Lower leg skin (tissue), 4 donors: ENCODE measurements around the gene CAPN9. TPM values are rescaled to one million over a fixed set of nuclear protein-coding genes. Genes with fewer than 3 reads are reported as not detected.

Experiments used
- DNase-seq, 2 donors: peaks; one replicate each; pipeline ENCODE4 v3.0.0-alpha.2; 2019; ENCODE audit warnings: low spot score in 2 of 2
- H3K4me3 ChIP-seq: fragments of 200-600 bp; sonication (generic); 2 replicates; pipeline ENCODE4 v1.5.1; 2017; ENCODE audit warnings: mild to moderate bottlenecking, low read depth; ENCODE audit not compliant: poor library complexity, severe bottlenecking
- CTCF ChIP-seq, 3 donors: fragments of 450-650 bp; IDR thresholded peaks; one replicate each; pipeline ENCODE4 v1.5.1; 2016; ENCODE audit warnings: antibody characterized with exemption in 3 of 3, mild to moderate bottlenecking in 3 of 3, moderate library complexity in 2 of 3
- POLR2A ChIP-seq, 2 donors: fragments of 450-650 bp; IDR thresholded peaks; one replicate each; pipeline ENCODE4 v1.6.1; 2016 to 2017; ENCODE audit warnings: antibody characterized with exemption in 2 of 2, mild to moderate bottlenecking in 1 of 2, moderate library complexity in 1 of 2
- WGBS, 2 donors: methylation state at CpG; one replicate each; pipeline ENCODE4 v1.1.5; 2018; 5-methylcytosine and 5-hydroxymethylcytosine counted together
- intact Hi-C: fragments of 100-400 bp; cut with DNase I; formaldehyde crosslinking; loops from one replicate; pipeline ENCODE4 v1.15.0; 2023; ENCODE audit warnings: low total_unique reads
- total RNA-seq, 4 donors: library from RNA; depleted of rRNA; stranded (reverse); fragments of >200 nt; gene quantifications; one replicate each; pipeline ENCODE4 v1.1.0, GENCODE V29; 2016

The CAPN9 gene
- total RNA-seq, 4 donors from 2014 or later, result 0.11 to 1.1 (median 0.27) TPM

- intact Hi-C loops, result no loop called here
- DNase-seq, result no peak
- no peak overlapping the region for H3K4me3 ChIP-seq
- TF ChIP-seq CTCF (IDR thresholded peaks at IDR 0.05) (no peak), POLR2A (IDR thresholded peaks at IDR 0.05) (no peak)
- 86% methylated on average over 19 of the region's 19 CpGs for WGBS, 2 donors
Observed at GRCh38 chr1:230701895-230702768, 45.1 kb upstream of the CAPN9 start.

DNA sequence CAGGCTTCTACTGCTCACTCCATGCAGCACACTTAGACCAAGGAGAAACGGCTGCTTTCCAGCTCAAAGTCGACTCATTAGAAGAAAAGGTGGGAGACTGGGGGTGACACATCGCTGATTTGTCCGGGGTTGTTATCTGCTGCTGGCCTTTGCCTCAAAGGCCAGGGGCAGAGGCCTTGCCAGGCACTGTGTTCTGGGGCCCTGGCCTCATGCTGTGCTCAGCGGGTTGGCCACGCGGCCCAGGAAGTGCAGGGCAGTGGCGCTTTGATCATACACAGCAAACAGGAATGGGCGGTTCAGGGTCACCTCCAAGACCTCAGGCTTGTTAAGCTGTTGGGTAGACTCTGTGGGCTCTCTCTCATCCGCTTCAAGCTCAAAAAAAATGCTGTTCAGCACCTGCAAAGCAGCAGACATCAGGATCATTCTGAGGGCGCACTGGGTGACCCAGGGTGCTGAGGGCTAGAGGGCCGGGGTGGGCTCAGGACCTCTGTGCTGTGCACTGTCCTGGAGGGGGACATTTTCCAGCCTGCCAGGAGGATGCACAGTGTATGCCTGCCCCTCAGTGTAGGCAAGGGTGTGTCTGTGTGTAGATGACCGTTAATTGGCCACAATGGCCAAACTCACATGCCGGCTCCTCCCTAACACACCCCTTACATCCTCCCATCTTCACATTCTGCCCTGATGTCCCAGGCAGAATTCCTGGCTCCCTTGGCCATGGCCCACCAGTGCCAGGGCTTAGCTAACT, 44.1 kb upstream of the CAPN9 start:
- 78 to 86% methylated on average over 14 of the region's 14 CpGs for WGBS, 2 donors
- intact Hi-C loops, result no loop called here
- no peak overlapping the region for H3K4me3 ChIP-seq
- no peak for DNase-seq
- TF ChIP-seq CTCF (IDR thresholded peaks at IDR 0.05), result no peak
- no peak for TF ChIP-seq POLR2A (IDR thresholded peaks at IDR 0.05)

- TF ChIP-seq POLR2A (IDR thresholded peaks at IDR 0.05) (no peak), CTCF (IDR thresholded peaks at IDR 0.05) (no peak)
- DNase-seq, result no peak
- H3K4me3 ChIP-seq, result no peak overlapping the region
- WGBS, 2 donors, result 87 to 88% methylated on average over 8 of the region's 8 CpGs
- intact Hi-C loops, result no loop called here
Observed at GRCh38 chr1:230703679-230704385, 43.4 kb upstream of the CAPN9 start.

DNA sequence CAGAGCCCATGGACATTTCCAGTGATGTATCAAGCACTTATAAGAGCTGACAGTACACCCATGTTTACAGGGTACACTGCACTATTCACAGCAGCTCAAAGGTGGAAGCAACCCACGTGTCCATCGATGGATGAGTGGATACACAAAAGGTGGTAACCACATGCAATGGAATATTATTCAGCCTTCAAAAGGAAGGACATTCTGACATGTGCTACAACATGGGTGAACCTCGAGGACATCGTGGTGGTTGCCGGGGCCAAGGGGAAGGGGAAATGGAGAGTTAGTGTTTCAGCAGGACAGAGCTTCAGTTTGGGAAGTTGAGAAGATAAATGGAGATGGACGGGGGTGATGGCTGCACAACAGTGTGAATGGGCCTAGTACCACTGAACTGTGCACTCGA, 42.4 kb upstream of the CAPN9 start:
- WGBS, 2 donors, result 92 to 93% methylated on average over 7 of the region's 7 CpGs
- no peak for TF ChIP-seq CTCF (IDR thresholded peaks at IDR 0.05)
- TF ChIP-seq POLR2A (IDR thresholded peaks at IDR 0.05), result no peak
- intact Hi-C loops, result no loop called here
- DNase-seq, result no peak
- H3K4me3 ChIP-seq, result no peak overlapping the region

GRCh38 chr1:230705289-230706019, 41.7 kb upstream of the CAPN9 start:
- no peak for TF ChIP-seq POLR2A (IDR thresholded peaks at IDR 0.05)
- TF ChIP-seq CTCF (IDR thresholded peaks at IDR 0.05), result no peak
- 82 to 85% methylated on average over 16 to 18 of the region's 18 CpGs for WGBS, 2 donors
- intact Hi-C loops, result no loop called here

More at GRCh38 chr1:230705289-230706019, 41.7 kb upstream of the CAPN9 start:
- no peak overlapping the region for H3K4me3 ChIP-seq
- no peak for DNase-seq
